Retina (tissue), 1 donor: ENCODE results near the gene SGMS1.

Experiments
- DNase-seq: peaks from one replicate; pipeline ENCODE4 v3.0.0-alpha.2; 2016

The SGMS1 gene

DNA sequence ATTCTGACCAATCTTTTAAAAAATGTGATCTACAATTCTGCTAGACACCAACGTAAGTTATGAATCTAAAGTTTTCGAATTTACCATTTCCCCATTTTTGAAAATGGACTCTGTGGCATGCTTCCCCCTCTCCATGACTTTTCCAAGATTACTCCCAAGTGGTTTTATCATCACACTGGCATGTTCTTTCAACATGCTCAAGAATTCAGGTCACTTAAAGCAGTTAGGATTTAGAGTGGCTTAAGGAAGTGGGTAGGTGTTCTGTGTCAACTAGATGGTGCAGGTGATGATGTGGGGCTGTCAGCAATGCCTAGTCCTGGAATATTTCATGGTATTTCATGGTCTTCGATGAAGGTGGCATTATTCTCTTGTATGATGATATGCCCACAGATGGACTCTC is 208.5 kb downstream of the SGMS1 start:
- DNase-seq, result no peak

DNA sequence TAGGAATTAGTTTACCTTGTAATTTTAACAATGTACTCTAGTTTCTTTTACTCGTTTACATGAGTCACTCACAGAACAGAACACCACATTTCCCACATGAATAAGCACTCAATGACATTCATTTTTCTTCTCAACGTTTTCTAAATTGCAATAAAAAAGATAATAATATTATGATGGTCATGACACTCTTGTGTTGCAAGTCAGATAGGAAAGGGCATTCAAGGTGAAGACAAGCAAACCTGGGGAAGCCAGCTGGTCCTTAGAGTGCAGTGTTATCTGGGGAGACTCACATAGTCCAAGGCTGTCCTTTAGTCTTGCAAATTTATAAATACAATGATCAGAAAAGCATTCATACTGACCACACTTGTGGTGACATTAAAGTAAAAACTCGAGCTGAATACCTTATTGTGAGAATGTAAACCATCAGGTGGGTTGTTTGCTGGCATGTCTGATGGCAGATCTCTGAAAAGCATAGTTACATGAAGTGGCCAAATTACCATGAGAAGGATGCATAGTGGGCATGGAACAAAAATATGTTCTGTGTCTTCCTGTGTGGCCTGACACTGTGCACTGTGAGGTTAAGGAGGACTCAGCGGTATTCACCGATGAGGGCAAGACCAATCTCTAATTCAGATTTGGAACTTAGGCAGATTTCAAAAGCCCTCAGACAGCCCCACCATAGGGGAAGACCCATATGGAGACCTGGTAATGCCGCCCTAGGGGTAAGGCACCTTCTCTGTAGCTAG is 213.5 kb downstream of the SGMS1 start:
- no peak for DNase-seq

DNA sequence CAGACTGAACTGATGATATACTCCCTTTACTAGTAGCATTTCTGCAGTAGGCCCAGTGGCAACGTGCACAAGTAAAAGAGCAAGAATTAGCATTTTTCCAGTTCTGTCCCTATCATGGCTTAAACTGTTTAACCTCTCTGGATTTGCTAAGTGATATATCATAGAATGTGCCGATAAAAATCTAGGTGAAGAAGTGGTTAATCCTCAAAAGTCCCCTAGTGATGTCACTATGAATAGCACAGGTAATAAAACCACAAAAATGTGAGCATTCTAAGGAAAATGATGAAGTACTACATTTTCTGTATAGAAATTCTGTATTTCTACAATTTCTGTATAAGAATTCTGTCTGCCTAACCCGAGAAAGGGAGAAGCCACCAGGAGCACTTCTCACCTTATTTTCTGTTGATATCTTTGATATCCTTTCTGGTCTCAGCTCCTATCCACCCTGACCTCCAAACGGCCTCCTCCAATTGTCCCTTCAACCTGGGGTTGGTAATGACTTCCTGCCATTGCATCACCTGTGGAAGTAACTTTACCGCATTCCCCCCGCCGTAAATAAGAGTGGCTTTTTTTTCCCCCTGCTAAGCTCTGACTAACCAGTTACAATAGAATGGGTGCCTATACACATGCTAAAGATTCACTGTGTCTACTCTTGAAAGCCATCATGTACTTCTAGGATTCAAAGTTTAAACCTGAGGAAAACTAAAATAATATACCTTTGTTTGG is 216.5 kb downstream of the SGMS1 start:
- DNase-seq, result no peak

DNA sequence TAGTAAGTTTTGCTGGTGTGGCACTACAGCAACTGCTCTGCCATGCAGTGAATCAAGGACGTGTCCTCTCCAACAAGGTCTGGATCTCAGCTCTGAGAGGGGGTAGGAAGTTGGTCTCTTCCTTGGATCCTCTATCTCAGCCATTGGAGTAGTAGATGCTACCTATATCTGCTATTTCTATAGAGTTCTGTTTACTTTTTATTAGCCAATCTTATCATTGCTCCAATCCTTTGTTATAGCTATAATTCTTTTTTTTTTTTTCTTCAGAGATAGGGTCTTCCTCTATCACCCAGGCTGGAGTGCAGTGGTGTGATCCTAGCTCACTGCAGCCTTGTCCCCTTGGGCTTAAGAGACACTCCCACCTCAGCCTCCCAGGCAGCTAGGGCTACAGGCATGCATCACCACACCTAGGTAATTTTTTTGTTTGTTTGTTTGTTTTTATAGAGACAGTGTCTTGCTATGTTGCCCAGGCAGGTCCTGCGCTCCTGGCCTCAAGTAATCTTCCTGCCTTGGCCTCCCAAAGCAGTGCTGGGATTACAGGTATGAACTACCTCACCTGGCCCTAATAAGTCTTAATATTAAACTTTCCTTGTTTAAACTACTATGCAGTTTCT is 217.2 kb downstream of the SGMS1 start:
- no peak for DNase-seq

DNA sequence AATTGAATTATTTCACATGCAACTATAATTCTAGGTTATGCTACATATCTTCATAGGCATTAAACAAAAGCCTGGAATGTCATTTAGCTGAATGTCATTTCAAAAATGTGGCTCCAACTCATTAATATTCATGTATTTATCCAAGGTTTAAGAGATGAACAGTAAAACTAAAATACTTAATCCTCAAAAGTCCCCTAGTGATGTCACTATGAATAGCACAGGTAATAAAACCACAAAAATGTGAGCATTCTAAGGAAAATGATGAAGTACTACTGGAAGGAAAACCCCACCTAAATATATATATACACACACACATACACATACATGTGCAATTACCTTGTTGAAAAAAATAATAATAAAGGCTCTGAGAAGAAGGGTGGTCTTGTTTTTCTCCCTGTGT is 218.0 kb downstream of the SGMS1 start:
- no peak for DNase-seq

GRCh38 chr10:50404021-50404773 is 219.6 kb downstream of the SGMS1 start:
- no peak for DNase-seq

- no peak for DNase-seq
Observed at GRCh38 chr10:50403074-50403473, 220.7 kb downstream of the SGMS1 start.

DNA sequence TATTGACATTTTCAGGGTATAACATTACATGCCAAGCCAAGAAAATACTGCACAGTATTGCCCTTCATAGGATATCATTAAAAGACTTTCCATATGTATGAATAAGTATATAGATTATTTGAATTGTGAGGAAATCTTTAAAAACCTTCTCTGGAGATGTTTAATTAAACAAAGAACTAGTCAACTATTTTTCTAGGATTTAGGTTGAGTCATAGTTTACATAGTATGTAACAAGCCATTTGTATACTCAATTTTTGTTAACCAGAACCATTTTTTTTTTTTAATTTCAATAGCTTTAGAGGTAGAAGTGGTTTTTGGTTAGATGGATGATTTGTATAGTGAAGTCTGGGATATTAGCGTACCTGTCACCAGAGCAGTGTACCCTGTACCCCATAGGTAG is 221.3 kb downstream of the SGMS1 start:
- DNase-seq, result no peak

- no peak for DNase-seq
Observed at GRCh38 chr10:50400694-50401093, 223.1 kb downstream of the SGMS1 start.

GRCh38 chr10:50398823-50399222 is 224.9 kb downstream of the SGMS1 start:
- DNase-seq, result no peak

DNA sequence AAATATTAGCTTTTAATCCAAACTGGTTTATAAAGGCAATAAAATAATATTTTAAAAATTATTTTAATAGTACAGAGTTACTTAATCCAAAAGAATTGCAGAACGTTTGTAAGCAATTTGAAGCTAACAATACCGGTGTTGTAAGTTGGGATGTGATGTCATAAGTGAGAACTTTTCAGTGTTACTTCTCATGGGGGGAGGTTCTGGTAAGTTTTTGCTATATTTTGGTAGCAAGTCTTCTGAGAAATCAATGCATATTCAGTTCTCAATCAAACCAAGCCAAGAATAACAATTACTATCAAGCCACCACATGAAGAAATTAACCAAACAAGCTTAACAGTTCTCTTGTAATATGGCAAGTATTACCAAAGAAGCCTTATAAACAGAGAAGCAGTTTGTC is 225.4 kb downstream of the SGMS1 start:
- no peak for DNase-seq

DNA sequence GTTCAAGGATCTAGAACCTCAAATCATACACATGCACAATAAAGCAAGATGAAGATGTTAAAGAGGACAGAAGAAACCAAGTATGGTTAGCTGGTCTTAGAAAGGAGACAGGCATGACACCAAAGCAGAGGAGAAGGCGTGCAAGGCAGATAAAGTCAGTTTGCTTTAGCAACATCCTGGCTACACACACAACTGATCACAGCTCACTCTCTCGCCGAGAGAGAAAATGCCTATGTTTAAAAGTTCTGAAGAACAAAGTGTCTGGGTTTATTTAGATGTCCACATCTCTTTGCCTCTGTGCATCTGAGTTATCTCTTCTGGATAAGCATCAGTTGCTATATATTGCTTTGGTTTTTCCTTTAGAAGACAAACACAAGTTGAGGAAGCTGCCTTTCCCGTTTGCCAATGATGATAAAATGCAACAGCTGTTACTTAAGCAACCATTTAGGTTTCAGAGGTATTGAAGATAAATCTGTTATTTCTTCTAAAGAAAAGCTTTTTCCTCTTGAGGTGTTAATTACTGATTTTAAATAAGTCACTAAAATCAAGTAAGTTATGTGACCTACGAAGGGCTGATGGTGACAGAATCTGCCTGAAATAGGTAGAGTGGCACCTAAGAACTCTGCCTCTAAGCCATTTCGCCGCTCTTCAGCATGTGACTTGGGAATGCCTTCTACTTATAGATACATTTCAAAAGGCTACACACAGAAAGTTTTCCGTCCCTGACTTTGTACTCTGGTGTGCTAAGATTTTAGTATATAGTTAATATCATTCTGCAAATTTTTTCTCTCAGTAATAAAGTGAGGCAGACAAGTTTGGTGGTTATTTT is 226.2 kb downstream of the SGMS1 start:
- DNase-seq, result no peak

- DNase-seq, result no peak
Observed at GRCh38 chr10:50396491-50397311, 227.1 kb downstream of the SGMS1 start.

GRCh38 chr10:50395851-50396250 is 227.9 kb downstream of the SGMS1 start:
- DNase-seq, result no peak

DNA sequence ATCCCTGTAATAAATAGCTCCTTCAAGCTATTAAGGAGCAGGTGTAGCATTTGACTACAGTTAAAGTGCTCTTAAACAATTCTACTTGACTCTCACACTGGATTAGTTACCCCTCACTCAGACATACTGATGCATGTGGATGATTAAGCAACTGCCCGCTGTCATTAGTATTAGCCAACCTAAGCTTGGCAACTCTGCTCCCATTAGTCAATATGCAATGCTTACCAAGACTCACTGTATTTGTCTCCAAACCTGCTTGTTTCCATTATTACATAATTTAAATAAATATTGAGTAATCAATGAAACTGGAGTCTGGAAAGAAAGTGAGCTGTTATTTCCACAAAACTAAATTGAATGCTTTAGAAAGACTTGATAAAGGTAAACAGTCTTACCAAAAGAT is 228.5 kb downstream of the SGMS1 start:
- DNase-seq, result no peak

DNA sequence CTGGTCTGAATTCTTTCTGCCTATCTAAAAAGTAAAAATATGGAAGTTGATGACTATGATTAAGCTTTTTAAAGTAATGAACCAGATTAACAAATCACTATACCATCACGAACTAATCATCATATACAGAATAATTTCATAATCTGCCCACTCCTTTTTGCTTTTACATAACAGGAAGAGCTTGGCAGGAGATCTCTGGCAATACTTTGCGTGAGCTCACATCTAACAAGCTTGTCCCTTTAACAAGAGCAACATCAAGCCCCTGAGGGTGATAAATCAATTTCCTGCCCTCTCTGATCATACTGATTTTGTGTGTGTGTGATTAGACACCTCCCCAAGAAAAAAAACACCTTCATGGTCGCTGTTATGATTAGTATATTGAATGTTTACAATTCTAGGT is 228.9 kb downstream of the SGMS1 start:
- no peak for DNase-seq

- no peak for DNase-seq
Observed at GRCh38 chr10:50393784-50394467, 229.8 kb downstream of the SGMS1 start.

GRCh38 chr10:50392966-50393718 is 230.6 kb downstream of the SGMS1 start:
- DNase-seq, result no peak

GRCh38 chr10:50392426-50392825 is 231.3 kb downstream of the SGMS1 start:
- DNase-seq, result no peak

- DNase-seq, result no peak
Observed at GRCh38 chr10:50390302-50390701, 233.5 kb downstream of the SGMS1 start.
